GM19463 (cell line): Measurements from ENCODE around the gene TNS3.
"Not testable (repeated sequence)": the region's sequence is repeated elsewhere in the genome, so short reads cannot be mapped to it uniquely, and the experiment has no call there.

Experiments
- ATAC-seq: cut with Tn5 transposase; IDR thresholded peaks from one replicate; pipeline ENCODE4 v1.9.1; 2021; ENCODE audit warnings: mild to moderate bottlenecking, moderate library complexity; ENCODE audit not compliant: unreplicated experiment

Gene TNS3

DNA sequence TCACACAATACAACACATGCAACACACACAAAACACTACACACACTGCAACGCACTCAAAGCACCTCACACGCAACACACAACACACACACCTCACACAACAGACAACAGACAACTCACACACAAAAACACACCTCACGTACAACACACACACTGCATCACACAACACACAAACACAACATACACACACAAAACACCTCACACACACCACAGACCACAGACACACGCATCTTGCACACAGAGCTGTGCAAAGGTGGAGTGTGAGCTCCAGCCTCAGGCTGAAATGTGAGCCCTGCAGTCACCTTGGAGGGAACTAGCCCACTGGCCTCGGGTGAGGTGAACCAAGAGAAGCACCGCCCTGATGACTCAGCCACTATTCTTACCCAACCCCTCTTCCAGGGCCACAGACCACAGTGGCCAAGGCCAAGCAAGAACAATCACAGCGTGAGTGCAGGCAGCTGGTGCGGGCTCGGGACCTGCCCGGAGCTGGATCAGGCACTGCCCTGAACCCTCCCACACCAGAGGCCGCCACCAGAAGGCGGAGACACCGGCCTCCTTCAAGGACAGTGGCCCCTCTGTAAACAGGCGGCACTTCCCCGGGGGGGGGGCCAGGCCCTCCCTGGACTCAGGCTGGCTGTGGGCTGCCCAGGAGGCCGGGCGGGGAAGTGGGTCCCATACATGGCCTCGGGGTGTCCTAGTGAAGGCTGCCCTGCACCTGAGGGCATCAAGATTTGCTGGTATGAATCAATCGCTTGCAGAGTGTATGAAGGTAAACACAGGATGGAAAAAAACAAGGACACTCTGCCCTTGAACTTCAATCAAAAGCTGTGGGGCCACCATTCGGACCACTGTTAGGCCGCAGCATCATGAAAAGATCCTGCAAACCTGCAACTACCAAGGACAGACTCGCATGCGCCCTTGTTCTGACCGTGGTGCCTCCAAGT is 106.7 kb downstream of the TNS3 start:
- ATAC-seq, result peak; percentile 96

DNA sequence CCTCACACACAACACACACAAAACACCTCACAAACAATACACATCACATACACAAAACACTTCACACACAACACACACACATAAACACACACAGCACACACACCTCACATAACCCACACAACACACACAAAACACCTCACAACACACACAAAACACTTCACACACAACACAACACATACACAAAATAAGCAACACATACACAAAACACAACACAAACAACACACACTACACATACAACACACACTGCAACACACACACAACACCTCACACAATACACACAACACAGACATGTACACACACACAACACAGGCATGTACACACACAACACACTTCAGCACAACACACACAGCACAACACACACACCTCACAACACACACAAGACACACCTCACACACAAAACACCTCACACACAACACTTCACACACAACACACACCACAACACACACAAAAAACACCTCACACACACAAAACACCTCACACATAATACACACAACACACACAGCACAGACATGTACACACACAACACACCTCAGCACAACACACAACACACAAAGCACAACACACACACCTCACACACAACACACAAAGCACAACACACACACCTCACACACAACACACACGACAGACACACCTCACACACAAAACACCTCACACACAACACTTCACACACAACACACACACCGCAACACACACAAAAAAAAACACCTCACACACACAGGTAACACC is 107.5 kb downstream of the TNS3 start:
- ATAC-seq, result no peak

- ATAC-seq, result no peak
Observed at GRCh38 chr7:47473499-47474210, 108.3 kb downstream of the TNS3 start.

GRCh38 chr7:47472444-47473157 is 109.3 kb downstream of the TNS3 start:
- no peak for ATAC-seq

GRCh38 chr7:47471831-47472230 is 110.1 kb downstream of the TNS3 start:
- ATAC-seq, result no peak

GRCh38 chr7:47471358-47471703 is 110.6 kb downstream of the TNS3 start:
- no peak for ATAC-seq

GRCh38 chr7:47470567-47471357 is 111.1 kb downstream of the TNS3 start:
- no peak for ATAC-seq

GRCh38 chr7:47469846-47470245 is 112.1 kb downstream of the TNS3 start:
- ATAC-seq, result not testable (repeated sequence)

GRCh38 chr7:47466832-47467231 is 115.1 kb downstream of the TNS3 start:
- ATAC-seq, result no peak

- ATAC-seq, result no peak
Observed at GRCh38 chr7:47465191-47465590, 116.7 kb downstream of the TNS3 start.

GRCh38 chr7:47464266-47464665 is 117.6 kb downstream of the TNS3 start:
- ATAC-seq, result no peak

- ATAC-seq, result no peak
Observed at GRCh38 chr7:47461746-47462145, 120.2 kb downstream of the TNS3 start.

- ATAC-seq, result no peak
Observed at GRCh38 chr7:47461161-47461560, 120.8 kb downstream of the TNS3 start.

DNA sequence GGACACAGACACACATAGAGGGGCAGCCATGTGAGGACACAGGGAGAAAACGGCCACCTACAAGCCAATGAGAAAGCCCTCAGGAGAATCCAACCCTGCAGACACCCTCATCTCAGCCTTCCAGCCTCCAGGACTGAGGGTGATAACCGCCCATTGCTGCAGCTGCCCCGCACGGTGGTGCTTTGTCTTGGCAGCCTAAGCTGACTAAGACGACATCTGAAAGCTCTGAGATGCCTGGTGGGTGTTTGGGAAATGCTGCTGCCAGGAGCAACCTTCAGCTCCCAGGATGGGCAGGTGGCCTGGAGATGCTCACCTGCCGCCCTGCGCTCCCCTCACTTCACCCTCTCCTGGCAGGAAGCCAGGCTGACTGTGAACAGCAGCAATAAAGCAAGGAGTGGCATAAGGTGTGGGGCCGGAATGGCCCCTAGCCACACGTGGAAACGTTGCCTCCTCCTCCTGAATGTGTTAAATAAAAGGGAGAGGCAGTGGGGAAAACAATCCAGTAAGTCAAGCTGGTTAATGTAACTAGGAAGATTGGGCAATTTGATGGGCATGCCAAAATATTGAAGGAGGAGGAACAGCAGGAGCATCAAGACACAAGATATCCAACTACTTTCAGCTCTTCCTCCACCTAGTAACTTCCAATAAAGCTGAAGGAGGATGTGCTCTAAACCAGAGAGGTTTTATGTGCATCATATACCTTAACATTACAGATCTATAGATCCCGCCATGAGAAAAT is 121.5 kb downstream of the TNS3 start:
- ATAC-seq, result no peak

- no peak for ATAC-seq
Observed at GRCh38 chr7:47458486-47458885, 123.4 kb downstream of the TNS3 start.

- ATAC-seq, result no peak
Observed at GRCh38 chr7:47458057-47458456, 123.9 kb downstream of the TNS3 start.

DNA sequence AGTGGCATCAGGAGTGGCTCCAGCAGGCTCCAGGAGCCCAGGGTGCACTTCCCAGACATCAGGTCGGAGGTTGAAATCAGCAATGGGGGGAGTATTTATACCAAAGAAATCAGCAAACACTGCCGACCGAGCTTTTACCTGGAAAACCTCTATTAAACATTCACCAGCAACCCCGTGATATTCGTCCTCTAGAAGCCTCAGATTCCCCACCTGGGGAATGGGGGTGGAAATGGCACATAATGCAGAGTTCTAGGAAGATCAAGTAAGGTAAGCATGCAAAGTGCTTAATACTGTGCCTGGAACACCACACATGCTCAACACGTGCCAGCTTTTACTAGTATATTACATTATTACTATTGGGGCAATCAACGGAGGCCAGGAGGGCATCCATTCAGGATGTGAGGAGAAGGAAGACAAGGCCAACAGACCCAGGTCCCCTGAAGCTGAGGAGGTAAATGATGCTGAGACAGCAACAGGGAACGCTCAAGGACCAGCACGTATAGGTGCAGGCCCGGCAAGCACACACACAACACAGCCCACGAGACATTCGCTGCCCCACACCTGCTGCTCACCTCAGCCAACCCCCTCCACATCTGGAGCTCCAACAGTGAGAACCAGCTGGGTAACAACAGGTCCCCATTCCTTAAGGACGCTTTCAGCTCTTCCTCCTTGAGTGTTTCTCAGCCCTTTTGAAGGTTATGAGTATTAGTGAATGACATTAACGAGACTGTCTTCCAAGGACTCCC is 125.5 kb downstream of the TNS3 start:
- no peak for ATAC-seq

- no peak for ATAC-seq
Observed at GRCh38 chr7:47455872-47456185, 126.1 kb downstream of the TNS3 start.
